Measurements from ENCODE around the gene DNASE1.

DNASE1 gene

DNA sequence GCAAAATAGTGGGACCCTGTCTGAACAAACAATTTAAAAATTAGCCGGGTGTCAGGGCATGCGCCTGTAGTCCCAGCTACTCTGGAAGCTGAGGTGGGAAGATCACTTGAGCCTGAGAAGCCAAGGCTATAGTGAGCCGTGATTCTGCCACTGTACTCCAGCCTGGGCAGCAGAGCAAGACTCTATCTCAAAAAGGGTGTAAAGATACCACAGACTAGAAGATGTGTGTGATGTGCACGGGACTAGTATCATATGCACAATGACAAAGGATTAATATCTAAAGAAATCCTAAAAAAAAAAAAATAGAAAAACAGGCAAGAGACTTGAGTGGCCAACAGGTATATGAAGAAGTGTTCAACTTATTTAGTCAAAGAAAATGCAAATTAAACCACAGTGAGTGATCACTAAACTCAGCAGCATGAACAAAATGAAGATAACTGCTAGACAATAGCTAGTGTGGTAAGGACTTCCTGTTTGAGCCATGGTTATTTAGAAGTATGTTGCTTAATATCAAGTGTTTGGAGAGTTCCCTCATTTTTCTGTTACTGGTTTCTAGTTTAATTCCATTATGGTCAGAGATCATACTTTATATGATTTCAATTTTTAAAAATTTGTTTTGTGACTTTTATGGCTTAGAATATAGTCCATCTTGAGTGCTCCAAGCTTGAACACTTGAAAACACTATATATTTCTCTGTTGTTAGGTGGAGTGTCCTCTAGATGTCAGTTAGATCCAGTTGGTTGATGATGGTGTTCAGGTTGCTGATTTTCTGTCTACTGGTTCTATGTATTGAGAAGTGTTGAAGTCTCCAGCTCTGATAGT, 28.4 kb upstream of the DNASE1 start:
- TF ChIP-seq, protein P1, sequence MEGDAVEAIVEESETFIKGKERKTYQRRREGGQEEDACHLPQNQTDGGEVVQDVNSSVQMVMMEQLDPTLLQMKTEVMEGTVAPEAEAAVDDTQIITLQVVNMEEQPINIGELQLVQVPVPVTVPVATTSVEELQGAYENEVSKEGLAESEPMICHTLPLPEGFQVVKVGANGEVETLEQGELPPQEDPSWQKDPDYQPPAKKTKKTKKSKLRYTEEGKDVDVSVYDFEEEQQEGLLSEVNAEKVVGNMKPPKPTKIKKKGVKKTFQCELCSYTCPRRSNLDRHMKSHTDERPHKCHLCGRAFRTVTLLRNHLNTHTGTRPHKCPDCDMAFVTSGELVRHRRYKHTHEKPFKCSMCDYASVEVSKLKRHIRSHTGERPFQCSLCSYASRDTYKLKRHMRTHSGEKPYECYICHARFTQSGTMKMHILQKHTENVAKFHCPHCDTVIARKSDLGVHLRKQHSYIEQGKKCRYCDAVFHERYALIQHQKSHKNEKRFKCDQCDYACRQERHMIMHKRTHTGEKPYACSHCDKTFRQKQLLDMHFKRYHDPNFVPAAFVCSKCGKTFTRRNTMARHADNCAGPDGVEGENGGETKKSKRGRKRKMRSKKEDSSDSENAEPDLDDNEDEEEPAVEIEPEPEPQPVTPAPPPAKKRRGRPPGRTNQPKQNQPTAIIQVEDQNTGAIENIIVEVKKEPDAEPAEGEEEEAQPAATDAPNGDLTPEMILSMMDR (IDR thresholded peaks at IDR 0.05) = no peak
- DNase-seq (ENCODE audit: low spot score) = no peak
- Histone ChIP-seq H3K27ac (no peak overlapping the region), H3K4me3 (no peak overlapping the region)

GRCh38 chr16:3637371-3637923, 17.0 kb upstream of the DNASE1 start:
- H3K4me3 ChIP-seq = no peak overlapping the region
- DNase-seq (ENCODE audit: low spot score) = no peak
- TF ChIP-seq, protein P1 (IDR thresholded peaks at IDR 0.05) = no peak
- H3K27ac ChIP-seq = no peak overlapping the region

GRCh38 chr16:3638916-3639644, 15.4 kb upstream of the DNASE1 start:
- DNase-seq (ENCODE audit: low spot score) = no peak
- H3K27ac ChIP-seq = no peak overlapping the region
- no peak overlapping the region for H3K4me3 ChIP-seq
- TF ChIP-seq, protein P1 (IDR thresholded peaks at IDR 0.05) = no peak

DNA sequence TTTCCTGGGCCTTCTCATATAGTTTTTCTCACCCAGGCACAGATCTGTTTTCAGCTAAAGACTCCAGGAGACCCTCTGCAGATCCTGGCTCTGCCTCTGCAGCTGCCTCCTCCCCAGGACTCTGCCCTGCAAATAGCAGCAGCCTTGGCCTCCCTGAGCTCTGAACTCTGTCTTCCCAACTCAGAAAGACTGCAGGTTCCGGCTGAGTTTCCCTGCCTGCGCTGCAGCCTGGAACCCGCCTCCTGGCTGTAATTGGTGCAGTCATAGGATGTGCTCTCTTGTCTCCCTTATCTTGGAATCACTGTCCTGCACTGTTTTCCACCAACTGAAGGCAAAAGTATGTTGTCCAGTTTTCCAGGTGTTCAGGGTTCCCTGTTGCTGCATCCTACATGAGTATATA, 14.3 kb upstream of the DNASE1 start:
- Histone ChIP-seq H3K27ac (no peak overlapping the region), H3K4me3 (no peak overlapping the region)
- TF ChIP-seq, protein P1 (IDR thresholded peaks at IDR 0.05) = no peak
- no peak for DNase-seq (ENCODE audit: low spot score)

DNA sequence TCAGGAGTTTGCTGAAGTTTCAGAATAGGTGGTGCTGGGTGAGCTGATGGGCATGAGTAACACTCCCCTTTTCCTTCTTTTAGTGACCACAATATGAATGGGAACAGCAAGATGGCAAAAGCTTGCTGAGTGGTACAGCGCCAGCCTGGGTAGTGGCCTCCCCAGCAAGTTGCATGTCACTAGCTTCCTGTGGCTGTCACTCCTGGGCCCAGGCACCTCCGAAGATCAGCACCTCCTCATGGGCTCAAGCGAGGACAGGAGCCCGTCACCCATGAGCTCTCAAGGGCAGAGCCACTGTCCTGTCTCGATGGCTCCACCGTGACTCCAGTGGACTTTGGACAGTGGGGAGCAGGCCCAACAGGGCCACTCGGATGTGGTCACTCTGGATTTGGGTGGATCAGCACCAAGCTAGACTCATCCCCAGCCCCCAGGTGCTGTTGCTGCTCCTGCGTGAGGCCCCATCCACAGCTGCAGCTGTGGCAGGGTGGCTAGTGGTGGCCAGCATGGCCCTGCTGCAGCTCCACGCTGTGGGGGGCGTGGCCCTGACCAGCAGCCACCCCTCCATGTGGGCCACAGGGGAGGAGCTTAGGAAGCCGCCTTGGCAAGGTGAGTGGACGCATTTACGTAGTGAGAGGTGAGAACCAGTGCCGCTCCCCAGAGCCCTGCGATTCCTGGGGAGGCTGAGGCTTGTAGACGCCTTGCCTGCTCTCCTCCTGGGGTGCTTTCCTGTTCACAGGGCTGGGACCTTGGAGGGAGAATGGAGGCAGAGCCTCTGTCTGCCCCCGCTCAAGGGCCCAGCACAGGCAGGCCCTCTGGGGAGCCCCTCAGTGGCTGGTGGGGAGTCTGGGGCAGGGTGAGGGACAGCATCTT, 13.6 kb upstream of the DNASE1 start:
- Histone ChIP-seq H3K4me3 (no peak overlapping the region), H3K27ac (no peak overlapping the region)
- DNase-seq (ENCODE audit: low spot score) = no peak
- TF ChIP-seq, protein P1 (IDR thresholded peaks at IDR 0.05) = no peak

DNA sequence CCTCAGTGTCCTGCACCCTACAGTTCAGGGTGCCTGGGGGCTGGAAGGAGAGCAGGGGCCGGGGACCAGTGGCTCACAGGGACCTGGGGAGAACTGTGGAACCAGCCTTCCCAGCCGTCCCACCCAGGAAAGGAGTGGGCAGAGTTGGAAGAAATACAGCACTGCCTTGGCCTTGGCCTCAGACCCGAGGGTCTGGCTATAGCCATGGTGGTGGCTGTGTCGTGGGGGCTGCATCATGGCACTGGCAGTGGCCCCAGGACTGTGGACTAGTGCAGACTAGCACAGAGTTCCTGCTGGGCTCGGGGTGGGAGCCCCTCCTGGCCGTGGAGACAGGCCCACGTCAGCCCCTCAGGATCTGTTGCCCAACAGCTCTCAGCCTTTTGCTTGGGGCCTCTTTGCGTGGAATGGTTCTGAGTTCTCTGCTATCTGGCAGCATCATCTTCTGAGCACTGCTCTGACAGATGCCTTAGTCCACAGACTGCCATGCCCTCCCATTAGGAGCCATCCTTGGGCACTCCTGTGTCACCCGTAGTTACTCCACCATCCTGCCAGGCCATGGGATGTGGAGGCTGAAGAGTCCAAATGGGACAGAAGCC, 12.6 kb upstream of the DNASE1 start:
- DNase-seq (ENCODE audit: low spot score) = no peak
- Histone ChIP-seq H3K4me3 (no peak overlapping the region), H3K27ac (no peak overlapping the region)
- TF ChIP-seq, protein P1 (IDR thresholded peaks at IDR 0.05) = no peak

All from coronary artery (tissue), 2 donors.